Neuronal stem cell (in vitro differentiated cells): ENCODE data around the gene CDK2AP2.
A peak's percentile ranks its signal among the peaks of the same experiment; 100 is the strongest.

Source experiments
- DNase-seq: peaks from one replicate; pipeline ENCODE4 v3.0.0-alpha.2; 2013; ENCODE audit warnings: low spot score
- H2AFZ ChIP-seq: one replicate; pipeline ENCODE4 v1.6.1; 2013; ENCODE audit warnings: mild to moderate bottlenecking, low read length, inconsistent platforms
- H2AK5ac ChIP-seq: 2 replicates; pipeline ENCODE4 v1.6.1; 2013; ENCODE audit warnings: low read depth, mild to moderate bottlenecking, inconsistent platforms, low read length, moderate library complexity, mixed read lengths
- H2BK120ac ChIP-seq: 2 replicates; pipeline ENCODE4 v1.6.1; 2013; ENCODE audit warnings: low read depth, mild to moderate bottlenecking, inconsistent platforms, low read length, moderate library complexity, mixed read lengths
- H2BK12ac ChIP-seq: one replicate; pipeline ENCODE4 v1.6.1; 2013; ENCODE audit warnings: low read length, inconsistent platforms
- H2BK15ac ChIP-seq: 2 replicates; pipeline ENCODE4 v1.6.1; 2013; ENCODE audit warnings: mild to moderate bottlenecking, low read length, inconsistent platforms, mixed read lengths
- H2BK5ac ChIP-seq: one replicate; pipeline ENCODE4 v1.6.1; 2013; ENCODE audit warnings: inconsistent platforms, mild to moderate bottlenecking, low read length, moderate library complexity
- H3K14ac ChIP-seq: one replicate; pipeline ENCODE4 v1.6.1; 2013; ENCODE audit warnings: low read length, inconsistent platforms
- H3K18ac ChIP-seq: 2 replicates; pipeline ENCODE4 v1.6.1; 2013; ENCODE audit warnings: low read length, inconsistent platforms
- H3K23ac ChIP-seq: 2 replicates; pipeline ENCODE4 v1.6.1; 2013; ENCODE audit warnings: low read depth, mild to moderate bottlenecking, mixed read lengths, low read length, inconsistent platforms; ENCODE audit not compliant: poor library complexity
- H3K27ac ChIP-seq: replicated peaks from 3 replicates; pipeline ENCODE4 v1.5.1; 2013; ENCODE audit warnings: low read length, inconsistent platforms
- H3K27me3 ChIP-seq, 3 experiments: 2 replicates each; pipeline ENCODE4 v1.6.1; 2013; ENCODE audit warnings: low read length in 3 of 3, mild to moderate bottlenecking in 2 of 3, inconsistent platforms in 1 of 3, low read depth in 1 of 3, mixed read lengths in 1 of 3, moderate library complexity in 1 of 3; ENCODE audit not compliant: control insufficient read depth in 3 of 3, insufficient read depth in 3 of 3
- H3K36me3 ChIP-seq, 2 donors: replicated peaks in 1 of 2; 2 replicates each; pipeline ENCODE4 v1.6.1; 2013; ENCODE audit warnings: low read length in 2 of 2; ENCODE audit not compliant: control insufficient read depth in 2 of 2, insufficient read depth in 2 of 2
- H3K4ac ChIP-seq: 2 replicates; pipeline ENCODE4 v1.6.1; 2013; ENCODE audit warnings: inconsistent platforms, mild to moderate bottlenecking, low read length, moderate library complexity
- H3K4me1 ChIP-seq, 2 donors: 1 replicate in 1 of 2; 2 replicates in 1 of 2; pipeline ENCODE4 v1.6.1; 2013; ENCODE audit warnings: low read length in 2 of 2, low read depth in 1 of 2; ENCODE audit not compliant: control insufficient read depth in 2 of 2, insufficient read depth in 1 of 2
- H3K4me2 ChIP-seq: one replicate; pipeline ENCODE4 v1.6.1; 2013; ENCODE audit warnings: mild to moderate bottlenecking, low read length, inconsistent platforms; ENCODE audit not compliant: insufficient read depth, poor library complexity, severe bottlenecking
- H3K4me3 ChIP-seq, 2 donors: 2 replicates each; pipeline ENCODE4 v1.5.1; 2013; ENCODE audit warnings: low read length in 2 of 2, mild to moderate bottlenecking in 2 of 2, inconsistent platforms in 1 of 2, moderate library complexity in 1 of 2
- H3K79me1 ChIP-seq: one replicate; pipeline ENCODE4 v1.6.1; 2013; ENCODE audit warnings: low read depth, mild to moderate bottlenecking, inconsistent platforms, low read length, moderate library complexity
- H3K9ac ChIP-seq: one replicate; pipeline ENCODE4 v1.6.1; 2013; ENCODE audit warnings: mild to moderate bottlenecking, low read depth, low read length, inconsistent platforms; ENCODE audit not compliant: poor library complexity
- H3K9me3 ChIP-seq, 2 donors: replicated peaks in 1 of 2; 2 replicates each; pipeline versions ENCODE3 to v1.6.1; 2013; ENCODE audit warnings: low read length in 2 of 2, mild to moderate bottlenecking in 2 of 2, inconsistent platforms in 1 of 2, low read depth in 1 of 2, mixed read lengths in 1 of 2, moderate library complexity in 1 of 2; ENCODE audit not compliant: control insufficient read depth in 2 of 2, insufficient read depth in 1 of 2
- H4K8ac ChIP-seq: one replicate; pipeline ENCODE4 v1.6.1; 2013; ENCODE audit warnings: low read depth, mild to moderate bottlenecking, inconsistent platforms, low read length, moderate library complexity
- H4K91ac ChIP-seq: one replicate; pipeline ENCODE4 v1.6.1; 2013; ENCODE audit warnings: low read length, low read depth, mild to moderate bottlenecking, inconsistent platforms; ENCODE audit not compliant: poor library complexity
- WGBS, 2 donors: extraction: QIAGEN DNeasy Blood & Tissue Kit; methylation state at CpG; one replicate each; pipeline ENCODE4 v1.1.7; 2013; ENCODE audit warnings: missing lambda C conversion rate in 2 of 2, mixed read lengths in 1 of 2; ENCODE audit not compliant: insufficient read length in 2 of 2, insufficient replicate concordance in 1 of 2; ENCODE audit errors: extremely low coverage in 2 of 2; 5-methylcytosine and 5-hydroxymethylcytosine counted together

The CDK2AP2 gene

DNA sequence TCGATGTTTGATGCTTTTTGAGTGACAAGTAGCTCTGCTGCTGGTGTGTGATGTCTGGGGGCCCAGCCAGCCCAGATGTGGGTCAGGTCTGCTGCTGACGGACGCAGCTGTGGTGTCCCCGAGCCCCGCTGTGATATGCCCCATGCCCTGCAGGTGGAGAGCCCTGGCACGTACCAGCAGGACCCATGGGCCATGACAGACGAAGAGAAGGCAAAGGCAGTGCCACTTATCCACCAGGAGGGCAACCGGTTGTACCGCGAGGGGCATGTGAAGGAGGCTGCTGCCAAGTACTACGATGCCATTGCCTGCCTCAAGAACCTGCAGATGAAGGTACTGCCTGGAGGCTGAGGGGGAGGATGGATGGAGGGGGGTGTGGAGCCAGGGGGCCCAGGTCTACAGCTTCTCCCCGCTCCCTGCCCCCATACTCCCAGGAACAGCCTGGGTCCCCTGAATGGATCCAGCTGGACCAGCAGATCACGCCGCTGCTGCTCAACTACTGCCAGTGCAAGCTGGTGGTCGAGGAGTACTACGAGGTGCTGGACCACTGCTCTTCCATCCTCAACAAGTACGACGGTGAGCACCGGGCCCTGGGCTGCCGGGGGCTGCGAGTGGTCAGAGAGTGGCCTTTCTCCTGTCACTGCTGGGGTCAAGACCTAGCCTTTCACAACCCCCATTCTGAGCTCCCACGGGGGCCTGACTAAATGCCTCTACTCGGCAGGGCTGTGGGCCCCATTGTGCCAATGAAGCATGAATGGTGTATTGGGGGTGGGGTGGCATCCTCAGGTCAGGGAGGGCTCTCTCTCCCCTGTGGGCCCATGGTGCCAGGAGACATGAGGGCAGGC lies 17.9 kb downstream of the CDK2AP2 start:
- no CpG with 5 or more reads among the region's 23 CpGs for WGBS, 2 donors
- H3K27me3 ChIP-seq: no peaks in the 10 kb centered on the region
- no peak overlapping the region for H3K4ac ChIP-seq
- H2AK5ac ChIP-seq: no peak overlapping the region
- H3K4me3 ChIP-seq: no peak overlapping the region
- no peak for DNase-seq
- no peaks in the 10 kb centered on the region for H3K9me3 ChIP-seq
- peak overlapping the region; percentile 57 for H3K18ac ChIP-seq
- H4K91ac ChIP-seq: no peak overlapping the region
- H4K8ac ChIP-seq: peak overlapping the region; percentile 82
- H2BK120ac ChIP-seq: no peak overlapping the region
- H2BK5ac ChIP-seq: peak overlapping the region; percentile 53
- no peak overlapping the region for H3K14ac ChIP-seq
- H2BK12ac ChIP-seq: no peak overlapping the region
- peak overlapping the region; percentile 70 for H3K9ac ChIP-seq
- no peak overlapping the region for H3K23ac ChIP-seq
- H3K4me2 ChIP-seq: no peak overlapping the region
- no peak overlapping the region for H3K27ac ChIP-seq
- no peak overlapping the region for H2BK15ac ChIP-seq
- no peaks in the 10 kb centered on the region for H3K4me1 ChIP-seq
- H3K36me3 ChIP-seq: peaks cover 44 to 78% of the 10 kb centered on the region in 2 donors
- peaks cover 10% of the 10 kb centered on the region for H3K79me1 ChIP-seq
- no peak overlapping the region for H2AFZ ChIP-seq

- Histone ChIP-seq H3K18ac (peak overlapping the region; percentile 48), H3K4ac (peak overlapping the region; percentile 66), H3K27ac (no peak overlapping the region), H2AFZ (no peak overlapping the region), H3K4me1 (no peaks in the 10 kb centered on the region), H3K4me2 (no peak overlapping the region), H2BK12ac (peak overlapping the region; percentile 41), H3K27me3 (no peaks in the 10 kb centered on the region), H2BK5ac (peak overlapping the region; percentile 53), H3K9ac (peak overlapping the region; percentile 70), H3K9me3 (no peaks in the 10 kb centered on the region), H3K4me3 (no peak overlapping the region), H2AK5ac (no peak overlapping the region), H3K14ac (peak overlapping the region; percentile 21), H2BK15ac (no peak overlapping the region), H2BK120ac (no peak overlapping the region), H3K36me3 (peaks cover 40 to 76% of the 10 kb centered on the region in 2 donors), H3K79me1 (peaks cover 13% of the 10 kb centered on the region), H3K23ac (peak overlapping the region; percentile 65), H4K8ac (no peak overlapping the region), H4K91ac (no peak overlapping the region)
- no CpG with 5 or more reads among the region's 25 CpGs for WGBS, 2 donors
- no peak for DNase-seq
These were observed 18.6 kb downstream of the CDK2AP2 start for GRCh38 chr11:67489203-67489884.

GRCh38 chr11:67486481-67487195 lies 21.3 kb downstream of the CDK2AP2 start:
- WGBS, 2 donors: no CpG with 5 or more reads among the region's 20 CpGs
- Histone ChIP-seq H3K4me3 (no peak overlapping the region), H3K27ac (no peak overlapping the region), H2AK5ac (no peak overlapping the region), H4K91ac (no peak overlapping the region), H3K18ac (no peak overlapping the region), H4K8ac (no peak overlapping the region), H3K27me3 (no peaks in the 10 kb centered on the region), H2BK120ac (no peak overlapping the region), H3K4me1 (peaks cover 4 to 7% of the 10 kb centered on the region in 2 donors), H2AFZ (no peak overlapping the region), H3K23ac (peak overlapping the region; percentile 95), H3K4me2 (no peak overlapping the region), H3K36me3 (peaks cover 24 to 49% of the 10 kb centered on the region in 2 donors), H3K79me1 (peaks cover 10% of the 10 kb centered on the region), H3K9me3 (peaks cover 0 to 3% of the 10 kb centered on the region in 2 donors), H2BK12ac (no peak overlapping the region), H3K4ac (no peak overlapping the region), H2BK5ac (no peak overlapping the region), H3K14ac (no peak overlapping the region), H2BK15ac (no peak overlapping the region), H3K9ac (peak overlapping the region; percentile 21)
- no peak for DNase-seq
